HL-60 (cell line): ENCODE data around the gene QSOX1.

Experiments used
- DNase-seq, 2 experiments: peaks; one replicate each; pipeline ENCODE4 v3.0.0-alpha.2; 2010 to 2020; ENCODE audit warnings: low read depth in 1 of 2, low spot score in 1 of 2
- H3K27ac ChIP-seq: fragments of 250-450 bp; sonication (Bioruptor Pico); replicated peaks from 2 replicates; pipeline ENCODE4 v1.5.1; 2020; ENCODE audit warnings: mild to moderate bottlenecking, moderate library complexity
- H3K27me3 ChIP-seq: fragments of 250-450 bp; sonication (Bioruptor Pico); 2 replicates; pipeline ENCODE4 v1.5.1; 2021; ENCODE audit warnings: mild to moderate bottlenecking, moderate library complexity; ENCODE audit not compliant: insufficient read depth, poor library complexity, severe bottlenecking
- H3K4me3 ChIP-seq: replicated peaks from 2 replicates; pipeline ENCODE4 v1.5.1; 2011; ENCODE audit warnings: mild to moderate bottlenecking, control low read depth, low read length; ENCODE audit not compliant: insufficient read depth
- CTCF ChIP-seq: IDR thresholded peaks from one replicate; pipeline ENCODE4 v1.5.1; 2011; ENCODE audit warnings: low read length, control low read depth, inconsistent platforms; ENCODE audit not compliant: insufficient read depth
- GABPA ChIP-seq: IDR thresholded peaks from 2 replicates; pipeline ENCODE4 v1.6.1; 2012; ENCODE audit warnings: low read depth
- POLR2AphosphoS5 ChIP-seq: IDR thresholded peaks from 2 replicates; pipeline ENCODE4 v1.6.1; 2012; ENCODE audit warnings: low read depth
- REST ChIP-seq: IDR thresholded peaks from 2 replicates; pipeline ENCODE4 v1.6.1; 2012; ENCODE audit warnings: low read depth; ENCODE audit not compliant: insufficient replicate concordance
- SPI1 ChIP-seq: IDR thresholded peaks from 2 replicates; pipeline ENCODE4 v1.6.1; 2012; ENCODE audit warnings: low read depth, mild to moderate bottlenecking, borderline replicate concordance

The QSOX1 gene

GRCh38 chr1:180153032-180153431 lies 1.6 kb upstream of the QSOX1 start:
- Histone ChIP-seq H3K4me3 (no peak overlapping the region), H3K27me3 (no peaks in the 10 kb centered on the region), H3K27ac (no peak overlapping the region; the same call in 1 of the 2 replicates)
- DNase-seq, result no peak
- TF ChIP-seq CTCF (no peak), GABPA (no peak), POLR2AphosphoS5 (no peak), REST (no peak), SPI1 (no peak)

- H3K27ac ChIP-seq, result peak overlapping the region; percentile 94
- no peaks in the 10 kb centered on the region for H3K27me3 ChIP-seq
- no peak for DNase-seq
- TF ChIP-seq CTCF (no peak), REST (no peak), POLR2AphosphoS5 (no peak), GABPA (no peak), SPI1 (no peak)
- H3K4me3 ChIP-seq, result peak overlapping the region; percentile 87
These were observed 705 bp upstream of the QSOX1 start for GRCh38 chr1:180154003-180154324.

- no peaks in the 10 kb centered on the region for H3K27me3 ChIP-seq
- TF ChIP-seq CTCF (no peak), GABPA (no peak), SPI1 (no peak), REST (no peak), POLR2AphosphoS5 (no peak)
- peak overlapping the region; percentile 87 for H3K4me3 ChIP-seq
- no peak for DNase-seq
- H3K27ac ChIP-seq, result peak overlapping the region; percentile 94
These were observed 563 bp downstream of the QSOX1 start for GRCh38 chr1:180155182-180155682.
